Measurements from ENCODE around the gene ARPC1A.

GRCh38 chr7:99407872-99408378 is 82.2 kb downstream of the ARPC1A start:
- TF ChIP-seq YY1 (IDR thresholded peaks at IDR 0.05; ENCODE audit: low read depth) (no peak), EP300 (IDR thresholded peaks at IDR 0.05; ENCODE audit: borderline replicate concordance in 1 of 2, low read depth in 1 of 2, low read length in 1 of 2) (no peak), CTCF (IDR thresholded peaks at IDR 0.05) (no peak), ZBTB33 (IDR thresholded peaks at IDR 0.05; ENCODE audit: borderline replicate concordance, low read depth) (0 out of 2 replicates have a peak, but pooled peaks have one; percentile 8), FOXM1 (IDR thresholded peaks at IDR 0.05; ENCODE audit: low read depth) (no peak), RFX5 (IDR thresholded peaks at IDR 0.05; ENCODE audit: low read length) (0 out of 2 replicates have a peak, but pooled peaks have one; percentile 9), MAX (IDR thresholded peaks at IDR 0.05; ENCODE audit: low read depth) (peak; percentile 89), IRF3 (IDR thresholded peaks at IDR 0.05; ENCODE audit: low read depth, low read length) (no peak), POLR2AphosphoS5 (IDR thresholded peaks at IDR 0.05; ENCODE audit: low read depth, low read length) (no peak; the same call in 1 of the 2 replicates), MXI1 (IDR thresholded peaks at IDR 0.05; ENCODE audit: low read depth, low read length) (peak; percentile 96), GABPA (IDR thresholded peaks at IDR 0.05; ENCODE audit: low read depth) (no peak)

All from SK-N-SH (cell line).